GM12873 (cell line): Measurements from ENCODE around the gene GPR180.

Experiments
- CTCF ChIP-seq: IDR thresholded peaks from 2 replicates; pipeline ENCODE4 v1.5.1; 2012; ENCODE audit warnings: low read depth, mild to moderate bottlenecking, moderate library complexity, low read length, control low read depth; ENCODE audit not compliant: insufficient read depth; ENCODE audit errors: missing control alignments

The GPR180 gene

GRCh38 chr13:94596575-94596971 is 5.1 kb upstream of the GPR180 start:
- no peak for TF ChIP-seq CTCF

- no peak for TF ChIP-seq CTCF
These were observed 3.4 kb upstream of the GPR180 start for GRCh38 chr13:94598281-94598680.

GRCh38 chr13:94599877-94600276 is 1.8 kb upstream of the GPR180 start:
- no peak for TF ChIP-seq CTCF

- no peak for TF ChIP-seq CTCF
These were observed 810 bp downstream of the GPR180 start for GRCh38 chr13:94602467-94602866.

GRCh38 chr13:94607056-94607455 is 5.4 kb downstream of the GPR180 start:
- TF ChIP-seq CTCF, result no peak

GRCh38 chr13:94607939-94608338 is 6.3 kb downstream of the GPR180 start:
- no peak for TF ChIP-seq CTCF

GRCh38 chr13:94608586-94608985 is 6.9 kb downstream of the GPR180 start:
- TF ChIP-seq CTCF, result no peak

GRCh38 chr13:94609196-94609595 is 7.5 kb downstream of the GPR180 start:
- TF ChIP-seq CTCF, result no peak
